ENCODE measurements around the gene POLE. TPM values are rescaled to one million over a fixed set of nuclear protein-coding genes. Genes with fewer than 3 reads are reported as not detected.

The POLE gene
- total RNA-seq, 2 experiments from 2014 or later, result 157 to 230 TPM

GRCh38 chr12:132710405-132711079 is 23.4 kb upstream of the POLE start, which contains the start of gene PGAM5:
Gene PGAM5, plus strand, starts transcription at chr12:132710842. Its CDS starts 35 bp downstream, at chr12:132710877.
- peak; percentile 94 for DNase-seq (ENCODE audit: low spot score)
- Histone ChIP-seq H3K27ac (ENCODE audit: low read depth, low read length, poor library complexity, severe bottlenecking) (peak within 1 kb of the TSS; percentile 73), H3K9me2 (ENCODE audit: insufficient read depth, low read length) (no peaks in the 10 kb centered on the region), H2AFZ (ENCODE audit: low read length) (peak within 1 kb of the TSS; percentile 59), H4K20me1 (ENCODE audit: insufficient read depth, low read length) (peaks cover 9% of the 10 kb centered on the region; the same call in 1 of the 2 replicates), H3K9me3 (ENCODE audit: low read length) (no peaks in the 10 kb centered on the region), H3K4me3 (ENCODE audit: low read depth, low read length, poor library complexity, severe bottlenecking) (peak within 1 kb of the TSS; percentile 100), H3K36me3 (ENCODE audit: insufficient read depth, low read length) (peaks cover 44% of the 10 kb centered on the region), H3K4me2 (ENCODE audit: low read length) (peak within 1 kb of the TSS; percentile 98), H3K4me1 (ENCODE audit: insufficient read depth, low read length, poor library complexity, severe bottlenecking) (peaks cover 11% of the 10 kb centered on the region), H3K79me2 (ENCODE audit: insufficient read depth, low read depth, low read length) (peaks cover 53% of the 10 kb centered on the region)
- CTCF ChIA-PET (ENCODE audit: unreplicated experiment), result no interaction called here
- TF ChIP-seq CTCF (conservative IDR thresholded peaks at IDR 0.05; ENCODE audit: low read length), result no peak
- TF ChIP-seq EZH2phosphoT487 (IDR thresholded peaks at IDR 0.05; ENCODE audit: borderline replicate concordance, low read depth, low read length), result no peak
- BruUV-seq (replicated peaks), result no TSS peak
- POLR2A ChIA-PET, result interaction anchor here (0.6 to 1.5 kb wide), 4 partner anchors 9 to 112 kb away, joined by 3 to 5 read pairs (median 4); no protein-coding TSS in a partner anchor
- intact Hi-C loops (cut with micrococcal nuclease; ENCODE audit: unreplicated experiment), result loop anchor here (2.0 kb wide), 2 partner anchors 24 to 60 kb away; partner anchors contain the start of genes POLE and PXMP2

GRCh38 chr12:132710043-132710404 is 22.9 kb upstream of the POLE start:
- TF ChIP-seq CTCF (conservative IDR thresholded peaks at IDR 0.05; ENCODE audit: low read length) (no peak), EZH2phosphoT487 (IDR thresholded peaks at IDR 0.05; ENCODE audit: borderline replicate concordance, low read depth, low read length) (no peak)
- CTCF ChIA-PET (ENCODE audit: unreplicated experiment), result no interaction called here

GRCh38 chr12:132708150-132708549 is 21.0 kb upstream of the POLE start:
- H3K4me1 ChIP-seq (ENCODE audit: insufficient read depth, low read length, poor library complexity, severe bottlenecking), result peaks cover 11% of the 10 kb centered on the region
- peaks cover 40% of the 10 kb centered on the region for H3K36me3 ChIP-seq (ENCODE audit: insufficient read depth, low read length)
- TSS peak; percentile 55 for BruUV-seq (replicated peaks)
- H4K20me1 ChIP-seq (ENCODE audit: insufficient read depth, low read length), result peaks cover 6% of the 10 kb centered on the region; the same call in 1 of the 2 replicates
- H3K4me2 ChIP-seq (ENCODE audit: low read length), result no peak overlapping the region
- TF ChIP-seq EZH2phosphoT487 (IDR thresholded peaks at IDR 0.05; ENCODE audit: borderline replicate concordance, low read depth, low read length) (no peak), CTCF (conservative IDR thresholded peaks at IDR 0.05; ENCODE audit: low read length) (no peak)
- intact Hi-C loops (cut with micrococcal nuclease; ENCODE audit: unreplicated experiment), result no loop called here
- no peak for DNase-seq (ENCODE audit: low spot score)
- H3K9me2 ChIP-seq (ENCODE audit: insufficient read depth, low read length), result no peaks in the 10 kb centered on the region
- ChIA-PET POLR2A (interaction anchor here (1.0 kb wide), 1 partner anchor 14 kb away, joined by 6 read pairs; no protein-coding TSS in a partner anchor), CTCF (ENCODE audit: unreplicated experiment) (no interaction called here)
- H3K9me3 ChIP-seq (ENCODE audit: low read length), result no peaks in the 10 kb centered on the region
- H3K79me2 ChIP-seq (ENCODE audit: insufficient read depth, low read depth, low read length), result peaks cover 36% of the 10 kb centered on the region
- H3K27ac ChIP-seq (ENCODE audit: low read depth, low read length, poor library complexity, severe bottlenecking), result peak overlapping the region; percentile 1
- no peak overlapping the region for H2AFZ ChIP-seq (ENCODE audit: low read length)
- H3K4me3 ChIP-seq (ENCODE audit: low read depth, low read length, poor library complexity, severe bottlenecking), result no peak overlapping the region

More at GRCh38 chr12:132710043-132710404, 22.9 kb upstream of the POLE start:
- H3K79me2 ChIP-seq (ENCODE audit: insufficient read depth, low read depth, low read length), result peaks cover 53% of the 10 kb centered on the region
- POLR2A ChIA-PET, result interaction anchor here (0.6 to 1.5 kb wide), 4 partner anchors 8 to 111 kb away, joined by 3 to 5 read pairs (median 4); no protein-coding TSS in a partner anchor
- no peak for DNase-seq (ENCODE audit: low spot score)
- TSS peak; percentile 87 for BruUV-seq (replicated peaks)
- peaks cover 44% of the 10 kb centered on the region for H3K36me3 ChIP-seq (ENCODE audit: insufficient read depth, low read length)
- no peaks in the 10 kb centered on the region for H3K9me2 ChIP-seq (ENCODE audit: insufficient read depth, low read length)
- peaks cover 11% of the 10 kb centered on the region for H3K4me1 ChIP-seq (ENCODE audit: insufficient read depth, low read length, poor library complexity, severe bottlenecking)
- H3K9me3 ChIP-seq (ENCODE audit: low read length), result no peaks in the 10 kb centered on the region
- H3K27ac ChIP-seq (ENCODE audit: low read depth, low read length, poor library complexity, severe bottlenecking), result peak overlapping the region; percentile 73
- intact Hi-C loops (cut with micrococcal nuclease; ENCODE audit: unreplicated experiment), result loop anchor here (2.0 kb wide), 2 partner anchors 23 to 61 kb away; partner anchors contain the start of genes POLE and PXMP2
- H4K20me1 ChIP-seq (ENCODE audit: insufficient read depth, low read length), result peaks cover 9% of the 10 kb centered on the region; the same call in 1 of the 2 replicates
- H3K4me3 ChIP-seq (ENCODE audit: low read depth, low read length, poor library complexity, severe bottlenecking), result peak overlapping the region; percentile 100
- peak overlapping the region; percentile 59 for H2AFZ ChIP-seq (ENCODE audit: low read length)
- peak overlapping the region; percentile 98 for H3K4me2 ChIP-seq (ENCODE audit: low read length)
